GM19240 (cell line): ENCODE results near the gene SNPH.
A peak's percentile ranks its signal among the peaks of the same experiment; 100 is the strongest.

Experiments
- DNase-seq: peaks from one replicate; pipeline ENCODE4 v3.0.0; 2011; ENCODE audit warnings: low spot score; ENCODE audit not compliant: insufficient read length

The SNPH gene

DNA sequence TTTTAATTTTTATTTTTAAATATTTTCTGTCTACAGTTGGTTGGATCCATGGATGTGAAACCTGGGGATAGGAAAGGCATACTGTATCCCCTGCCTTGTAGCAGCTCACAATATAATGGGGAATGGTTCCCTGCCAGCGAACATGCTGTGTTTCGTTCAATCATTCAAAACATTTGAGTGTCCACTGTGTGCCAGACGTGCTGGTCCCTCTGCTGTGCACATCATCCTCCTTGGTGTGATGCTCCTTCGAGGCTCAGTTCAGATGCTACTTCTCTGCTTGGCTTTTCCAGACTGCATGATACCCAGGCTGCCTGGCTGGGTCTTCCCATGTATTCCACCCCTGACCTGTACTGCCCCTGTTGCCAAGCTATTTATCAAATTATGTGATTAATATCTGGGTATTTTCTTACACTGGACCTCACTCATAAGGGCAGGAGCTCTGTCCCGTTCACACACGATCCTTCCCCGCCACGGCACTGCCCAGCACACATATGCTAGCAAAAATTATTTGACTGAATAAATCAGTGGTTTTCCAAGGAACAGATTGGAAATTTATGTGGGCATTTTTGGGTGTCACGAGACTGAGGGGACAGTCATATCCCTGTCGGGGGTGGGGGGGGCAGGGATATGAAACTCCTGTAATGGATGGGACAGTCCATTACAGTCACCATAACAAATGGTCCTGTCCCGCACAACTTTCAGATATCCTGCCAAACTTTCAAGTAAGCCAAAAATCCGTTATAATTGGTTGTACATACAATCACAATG, 57.9 kb downstream of the SNPH start:
- no peak for DNase-seq

DNA sequence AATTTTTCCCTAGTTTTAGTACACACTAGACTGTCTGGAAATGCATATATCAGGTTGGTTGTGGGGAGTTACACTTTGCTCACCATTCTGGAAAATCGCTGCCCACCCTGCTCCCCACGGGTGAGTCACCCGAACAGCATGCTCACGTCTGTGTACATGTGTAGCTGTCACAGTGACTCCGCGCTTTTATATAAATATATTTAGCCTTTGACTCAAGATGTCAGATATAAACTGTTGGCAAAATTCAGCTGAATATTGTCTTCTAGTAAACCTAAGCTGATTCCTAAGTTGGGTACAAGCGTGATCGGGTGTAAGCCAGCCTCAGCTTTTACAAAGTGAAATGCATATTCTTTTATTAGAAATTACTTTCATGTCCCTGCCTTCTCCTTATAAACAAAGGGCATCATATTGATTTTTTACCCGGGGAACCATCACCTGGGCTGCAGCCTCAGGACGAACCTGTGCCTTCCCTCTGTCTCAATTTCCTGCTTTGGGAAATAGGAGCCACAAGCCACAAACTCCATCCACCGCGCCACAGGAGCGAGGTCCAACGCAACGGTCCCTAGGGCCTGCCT, 58.6 kb downstream of the SNPH start:
- DNase-seq = no peak

DNA sequence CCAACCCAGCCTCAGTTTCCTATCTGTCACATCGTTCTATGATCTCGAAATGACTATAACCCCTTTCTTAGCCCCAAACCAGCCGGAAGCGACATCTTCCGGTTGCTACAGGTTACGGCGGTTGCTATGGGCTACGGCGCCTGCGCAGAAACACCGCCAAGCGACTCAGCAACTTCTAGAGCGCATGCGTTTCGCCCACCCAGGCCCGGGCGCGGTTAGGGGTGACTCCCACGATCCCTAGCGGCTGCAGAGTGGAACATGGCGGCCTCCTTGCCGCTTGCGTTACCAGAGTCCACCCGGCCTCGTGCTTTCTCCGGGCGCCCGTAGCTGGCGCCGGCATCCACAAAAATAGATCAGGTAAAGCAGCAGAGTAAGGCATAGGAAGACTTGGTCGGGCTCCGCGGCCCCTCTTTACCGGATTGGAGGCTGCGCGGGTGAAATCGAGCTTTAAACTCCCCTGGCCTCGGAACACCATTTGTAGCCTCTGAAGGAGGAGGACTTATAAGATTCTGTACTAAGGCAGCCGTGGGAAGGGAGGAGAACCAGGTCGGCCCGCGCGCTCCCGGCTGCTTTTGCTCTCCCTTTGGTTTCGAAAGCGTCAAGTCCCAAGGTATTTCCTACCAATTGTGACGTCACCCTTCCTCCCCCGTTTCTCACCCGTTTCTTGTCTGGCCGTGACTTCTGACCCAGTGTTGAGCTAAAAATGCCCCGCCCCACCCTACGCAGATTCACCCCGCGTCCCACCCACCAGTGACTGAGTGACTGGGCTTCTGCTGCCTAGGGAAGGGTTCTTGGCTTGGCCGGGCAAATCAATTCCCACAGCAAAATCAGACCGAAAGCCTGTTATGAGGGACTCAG, 59.3 kb downstream of the SNPH start:
- peak; percentile 98 for DNase-seq

DNA sequence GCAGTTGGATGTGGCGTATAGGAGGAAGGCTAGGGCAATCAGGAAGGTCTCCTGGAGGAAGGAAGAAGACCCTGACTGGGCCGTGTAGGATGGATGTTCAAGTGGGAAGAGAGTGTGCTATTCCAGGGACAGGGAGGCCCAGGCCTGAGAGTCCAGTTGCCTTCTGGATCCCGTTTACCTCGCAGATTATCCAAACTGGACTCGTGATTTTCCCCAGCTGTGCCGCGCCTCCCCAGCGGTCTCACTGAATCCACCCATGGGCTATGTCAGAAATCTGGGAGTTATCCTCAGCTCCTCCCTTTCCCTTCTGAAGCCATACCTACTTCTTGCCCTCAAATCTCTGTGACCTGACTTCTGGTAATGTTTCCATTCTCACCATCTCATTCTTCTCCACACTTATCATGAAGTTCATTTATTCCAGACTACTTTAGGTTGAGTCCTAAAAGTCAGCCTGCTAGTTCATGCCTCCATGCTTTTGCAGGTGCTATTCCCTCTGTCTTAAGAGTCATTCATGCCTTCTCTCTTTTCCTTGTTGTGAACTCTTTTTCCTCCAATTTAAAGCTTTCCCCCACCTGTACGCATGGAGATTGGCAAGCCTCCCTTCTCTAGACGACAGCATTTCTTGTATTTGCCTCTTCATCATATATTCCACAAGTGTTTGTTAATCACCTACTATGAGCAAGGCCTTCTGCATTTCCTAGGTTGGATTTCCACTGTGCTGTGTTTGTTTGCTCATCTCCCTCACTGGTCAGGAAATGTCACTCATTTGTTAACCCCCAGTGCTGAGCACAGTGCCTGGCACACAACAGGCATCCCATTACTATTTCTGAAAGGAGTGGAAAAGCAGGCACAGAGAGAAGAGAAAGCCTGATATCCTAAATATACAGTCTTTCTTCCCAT, 60.2 kb downstream of the SNPH start:
- no peak for DNase-seq

DNA sequence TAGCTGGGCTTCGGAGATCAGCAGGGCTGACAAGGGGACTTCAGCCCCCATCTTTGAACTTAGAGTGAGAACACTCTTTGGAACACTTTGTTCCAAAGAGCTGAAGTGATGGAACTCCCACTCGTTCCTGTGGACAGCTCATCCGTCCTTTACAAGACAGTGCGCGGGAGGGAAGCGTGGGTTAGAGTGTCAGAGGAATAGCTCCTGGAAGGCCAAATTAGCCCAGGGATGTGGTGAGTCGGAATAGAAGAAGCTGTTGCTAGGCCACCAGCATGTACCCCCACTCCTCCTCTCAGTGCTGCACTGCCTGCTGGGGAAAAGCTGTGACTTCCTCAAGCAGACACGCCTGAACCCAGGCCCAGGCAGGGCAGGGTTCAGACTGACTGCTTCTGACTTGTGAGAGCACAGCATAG, 61.2 kb downstream of the SNPH start:
- DNase-seq = no peak

DNA sequence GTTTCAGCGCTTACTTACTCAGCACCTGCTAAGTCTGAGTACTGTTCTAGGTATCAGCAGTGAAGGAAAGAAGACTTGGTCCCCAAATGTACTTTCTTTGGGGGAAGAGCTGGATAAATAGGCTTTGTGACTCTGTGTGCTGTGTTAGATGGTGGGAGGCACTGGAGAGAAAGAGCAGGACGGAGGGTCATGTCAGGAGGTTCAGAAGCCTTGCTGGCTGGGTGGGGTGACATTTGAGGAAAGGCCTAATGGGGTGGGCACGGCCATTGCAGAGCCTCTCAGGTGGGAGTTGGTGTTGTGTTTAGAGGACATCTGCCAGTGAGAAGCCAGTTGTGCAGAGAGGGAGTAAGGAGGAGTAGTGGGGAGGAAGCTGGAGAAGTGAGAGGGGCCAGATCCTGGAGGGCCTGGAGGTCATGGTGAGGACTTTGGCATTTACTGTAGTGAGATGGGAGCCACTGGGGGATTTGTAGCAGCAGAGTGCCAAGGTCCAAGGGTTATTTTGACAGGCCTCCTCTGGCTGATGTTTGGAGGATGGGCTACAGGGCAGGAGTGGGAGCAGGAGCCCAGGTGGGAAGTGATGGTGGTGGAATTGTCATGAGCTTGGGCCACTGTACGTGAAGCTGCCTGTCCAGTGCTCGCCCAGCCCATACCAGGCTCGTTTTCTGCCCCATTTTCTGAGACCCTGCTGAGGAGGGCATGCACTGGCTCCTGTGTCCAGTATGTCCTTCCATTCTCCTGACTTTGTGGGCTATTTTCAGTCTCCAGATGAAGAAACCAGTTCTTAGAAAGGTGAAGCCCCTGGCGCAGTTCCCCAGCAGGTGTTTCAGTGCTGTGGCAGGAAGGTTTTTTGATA, 62.0 kb downstream of the SNPH start:
- no peak for DNase-seq

DNA sequence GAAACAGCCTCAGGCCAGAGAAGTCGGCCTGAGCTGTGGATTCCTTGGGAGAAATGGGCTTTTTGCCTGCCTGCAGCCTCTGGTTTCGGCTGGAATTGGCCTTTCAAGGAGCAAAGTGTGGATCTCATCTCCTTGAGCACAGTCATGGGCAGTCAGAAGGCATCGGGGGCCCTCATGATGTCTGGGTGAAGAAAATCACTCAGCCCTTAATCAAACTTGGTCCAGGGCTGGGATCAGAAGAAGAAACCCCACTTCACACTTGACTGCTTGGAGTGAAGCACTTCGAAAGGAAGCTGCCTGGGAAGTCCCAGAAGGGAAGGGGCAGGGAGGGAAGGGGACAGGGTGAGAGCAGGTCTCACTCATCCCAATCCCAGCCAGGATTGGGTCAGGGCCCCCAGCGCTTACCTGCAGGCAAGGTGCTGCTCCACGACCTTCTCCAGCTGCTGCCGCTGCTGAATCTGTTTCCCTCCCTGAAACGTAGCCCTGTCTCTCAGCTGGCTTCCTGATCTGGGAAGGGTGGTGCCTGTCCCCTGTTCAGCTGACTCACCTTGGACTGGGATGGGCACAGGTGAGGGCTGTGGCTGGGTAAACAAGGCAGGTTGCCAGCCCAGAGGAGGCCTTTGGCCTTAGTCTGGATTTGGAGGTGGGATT, 62.7 kb downstream of the SNPH start, which contains the start of gene SDCBP2:
Gene SDCBP2 (minus strand): TSS at position 460 of the 651 bp plus-strand sequence. CDS start 8,723 bp downstream, outside the sequence.
- no peak for DNase-seq

DNA sequence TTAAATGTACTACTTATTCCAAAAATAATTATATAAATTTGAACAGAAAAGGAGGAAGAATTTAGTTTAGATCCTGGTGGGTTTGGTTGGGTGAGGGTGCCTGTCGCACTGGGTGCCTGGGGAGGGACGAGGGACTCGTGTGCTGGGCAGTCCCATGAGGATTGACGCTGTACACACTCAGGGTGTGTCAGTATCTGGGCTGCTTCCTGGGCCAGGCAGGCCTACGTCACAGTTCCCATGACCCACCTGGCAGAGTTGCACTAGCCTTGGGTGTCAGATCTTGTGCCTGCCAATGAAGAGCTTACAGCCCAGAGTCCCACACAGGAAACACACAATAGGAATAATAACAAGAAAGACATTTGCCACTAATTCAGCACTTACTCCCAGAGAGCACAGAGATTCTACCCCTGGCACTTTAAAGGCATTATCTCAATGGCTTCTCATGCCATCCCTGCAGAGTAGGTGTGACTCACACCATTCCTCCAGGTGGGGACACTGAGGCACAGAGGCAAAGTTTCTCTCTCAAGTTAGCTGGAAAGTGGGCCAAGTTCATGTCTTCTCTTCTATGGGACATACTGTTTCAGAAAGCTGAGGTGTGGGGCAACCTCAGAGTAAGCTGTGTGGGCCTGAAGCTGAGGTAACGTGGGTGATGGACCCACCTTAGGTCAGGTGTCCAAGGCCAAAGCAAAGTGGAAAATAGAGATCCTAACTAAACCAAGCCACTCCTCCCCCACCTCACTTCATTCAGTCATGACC, 64.2 kb downstream of the SNPH start:
- no peak for DNase-seq

DNA sequence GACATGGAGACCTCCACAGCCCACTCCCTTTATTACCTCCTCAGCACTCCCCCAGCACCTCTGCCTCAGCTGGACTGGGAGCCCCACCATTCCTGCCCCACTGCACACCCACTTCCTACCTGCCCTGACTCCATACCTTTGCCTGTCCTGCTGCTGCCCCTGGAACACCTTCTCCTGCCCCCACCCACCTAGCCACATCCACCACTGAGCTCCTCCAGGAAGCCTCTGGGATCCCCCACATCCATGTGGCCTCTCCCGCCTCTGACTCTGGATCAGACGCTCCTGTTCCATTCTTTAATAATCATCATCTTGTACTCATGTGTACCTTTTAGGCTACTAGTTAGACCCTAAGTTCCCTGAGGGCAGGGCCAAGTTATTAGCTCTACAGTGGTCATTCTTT, 65.0 kb downstream of the SNPH start:
- no peak for DNase-seq

DNA sequence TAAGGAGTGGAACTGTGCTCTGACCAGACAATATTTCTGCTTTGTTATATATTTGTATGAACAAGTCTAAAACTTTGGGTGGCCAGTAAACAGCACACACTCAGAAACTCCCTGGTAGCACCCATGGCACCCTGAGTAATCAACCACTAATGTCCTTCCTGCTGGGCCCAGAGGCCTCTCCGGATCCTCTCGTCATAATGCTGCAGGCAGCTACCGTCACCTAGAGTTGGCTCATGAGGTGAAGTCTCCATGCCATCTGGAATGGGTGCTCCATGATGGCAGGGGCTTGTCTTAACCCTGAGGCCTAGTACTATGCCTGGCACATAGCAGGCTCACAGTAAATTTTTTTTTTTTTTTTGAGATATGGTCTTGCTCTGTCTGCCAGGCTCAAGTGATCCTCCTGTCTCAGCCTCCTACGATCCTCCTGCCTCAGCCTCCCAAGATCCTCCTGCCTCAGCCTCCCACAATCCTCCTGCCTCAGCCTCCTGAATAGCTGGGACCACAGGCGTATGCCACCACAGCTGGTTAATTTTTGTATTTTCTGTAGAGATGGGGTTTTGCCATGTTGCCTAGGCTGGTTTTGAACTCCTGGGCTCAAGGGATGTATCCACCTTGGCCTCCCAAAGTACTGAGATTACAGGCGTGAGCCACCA, 65.8 kb downstream of the SNPH start:
- DNase-seq = no peak

DNA sequence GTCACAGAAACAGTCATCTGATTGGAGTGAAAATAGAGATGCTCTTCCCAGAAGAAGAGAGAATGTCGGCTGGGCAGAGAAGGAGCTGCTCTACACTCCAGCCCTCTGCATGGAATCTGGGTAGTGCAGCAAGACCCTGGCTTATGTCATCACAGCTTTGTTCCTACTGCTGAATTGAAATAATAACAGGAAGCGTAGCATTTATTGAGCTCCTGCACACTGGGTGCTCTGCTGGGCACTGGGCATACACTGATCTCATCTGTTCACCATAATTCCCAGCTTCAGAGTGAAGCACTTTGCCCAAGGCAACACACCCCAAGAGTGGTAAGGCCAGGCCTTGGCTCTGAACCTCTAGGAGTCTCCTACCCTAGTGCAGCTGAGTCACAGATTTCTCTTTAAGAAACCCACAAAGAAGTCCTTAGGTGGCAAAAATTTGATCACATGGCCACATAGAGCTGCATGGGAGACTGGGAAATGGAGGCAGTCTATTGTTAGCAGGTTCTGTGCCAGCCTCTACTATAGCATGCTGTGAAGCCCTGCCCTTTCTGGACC, 66.7 kb downstream of the SNPH start:
- DNase-seq = no peak

DNA sequence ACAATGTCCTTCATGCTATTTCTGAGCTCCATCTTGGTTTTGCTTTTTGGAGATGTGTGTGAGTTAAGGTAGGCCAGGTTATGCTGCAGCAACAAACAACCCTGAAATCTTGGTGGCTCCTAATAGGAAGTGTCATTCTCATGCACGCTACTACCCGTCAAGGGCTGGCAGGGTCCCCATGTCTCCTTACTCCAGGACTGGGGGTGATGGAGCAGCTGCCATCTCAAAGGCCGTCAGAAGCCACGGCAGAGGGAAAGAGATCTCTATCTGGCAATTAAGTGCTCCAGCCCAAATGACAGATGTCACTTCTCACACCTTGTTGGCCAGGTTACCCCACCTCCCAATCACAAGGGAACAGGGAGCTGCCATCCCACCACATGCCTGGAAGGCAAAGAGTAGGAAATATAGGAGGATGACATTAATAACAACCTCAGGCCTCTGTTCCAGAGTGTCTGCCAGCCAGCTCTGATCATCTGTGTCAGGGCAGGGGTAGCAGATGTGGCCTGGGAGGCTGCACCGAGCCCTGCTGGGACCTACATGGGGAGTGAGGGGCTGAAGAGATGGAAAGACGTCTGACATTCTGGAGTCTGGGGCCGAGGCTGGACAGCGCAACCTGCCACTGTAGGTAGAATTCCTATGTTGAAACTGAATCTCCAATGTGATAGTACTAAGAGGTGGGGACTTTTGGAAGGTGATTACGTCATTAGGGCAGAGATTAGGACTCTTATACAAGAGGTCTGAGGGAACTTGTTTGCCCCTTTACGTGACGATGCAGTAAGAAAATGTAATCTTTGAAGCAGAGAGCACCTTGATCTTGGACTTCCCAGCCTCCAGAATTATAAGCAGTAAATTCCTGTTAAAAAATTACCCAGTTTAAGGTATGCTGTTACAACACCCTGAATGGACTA, 67.6 kb downstream of the SNPH start:
- no peak for DNase-seq

DNA sequence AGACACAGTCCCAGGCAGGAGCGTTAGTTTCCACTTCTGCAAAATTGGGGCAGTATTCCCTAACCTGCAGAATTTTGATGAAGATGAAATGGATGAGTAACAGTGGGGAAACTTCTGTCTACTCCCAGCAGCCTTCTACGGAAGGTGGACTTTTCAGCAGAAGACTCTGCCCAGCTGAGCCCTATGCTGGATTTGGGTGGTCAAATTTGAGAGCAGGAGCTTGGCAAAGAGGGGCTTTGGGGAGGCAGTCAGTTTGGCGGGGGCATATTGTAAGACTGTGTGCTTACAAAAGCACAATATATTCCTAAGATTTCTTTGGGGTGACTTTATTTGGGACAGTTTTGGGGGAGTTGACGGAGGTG, 68.3 kb downstream of the SNPH start:
- no peak for DNase-seq

DNA sequence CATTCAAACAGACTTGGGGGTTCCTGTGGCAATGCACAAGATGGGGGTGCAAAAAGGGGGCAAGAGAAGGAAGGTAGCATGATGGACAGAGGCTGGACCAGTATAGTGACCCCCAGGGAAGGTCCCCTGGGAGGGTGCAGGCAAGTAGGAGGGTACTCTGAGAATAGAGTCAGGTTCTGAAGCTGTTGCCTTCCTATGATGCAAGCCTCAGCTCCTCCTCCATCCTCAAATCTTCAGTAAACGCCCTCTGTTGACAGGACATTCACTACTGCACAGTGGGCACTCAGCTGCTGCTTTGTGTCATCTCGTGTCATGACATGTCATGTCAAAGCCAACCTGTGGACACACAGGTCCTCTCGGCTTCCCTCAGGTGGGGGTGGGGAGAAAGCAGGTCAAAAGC, 68.7 kb downstream of the SNPH start:
- no peak for DNase-seq

DNA sequence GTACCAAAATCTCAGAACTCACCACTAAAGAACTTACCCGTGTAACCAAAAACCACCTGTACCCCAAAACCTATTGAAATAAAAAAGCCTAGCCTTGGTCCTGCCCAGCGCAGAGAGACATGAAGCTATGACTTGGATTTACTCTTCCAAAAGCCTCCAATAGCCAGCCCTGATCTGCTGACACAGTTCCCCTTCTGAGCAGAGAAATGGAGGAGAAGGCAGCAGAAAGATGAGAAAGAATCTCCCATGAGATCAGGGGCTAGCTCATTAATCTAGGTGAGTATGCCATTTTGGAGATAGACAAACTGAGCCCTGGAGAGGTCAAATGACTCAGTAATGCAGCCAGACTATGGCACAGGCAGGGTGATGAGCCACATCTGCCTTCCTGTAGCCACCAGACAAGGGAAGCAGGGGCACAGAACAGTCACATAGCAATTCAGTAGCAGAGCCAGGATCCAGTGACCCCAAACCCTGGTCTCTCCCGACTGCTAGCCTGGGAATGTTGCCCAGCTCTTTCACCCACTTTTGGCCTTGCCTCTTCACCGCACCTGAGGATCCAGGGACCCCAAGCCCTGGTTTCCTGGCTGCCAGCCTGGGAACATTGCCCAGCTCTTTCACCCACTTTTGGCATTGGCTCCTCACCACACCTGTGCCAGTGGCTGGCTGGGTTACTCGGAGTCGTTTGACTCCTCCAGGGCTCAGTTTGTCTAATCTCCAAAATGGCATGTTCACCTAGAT, 70.0 kb downstream of the SNPH start:
- no peak for DNase-seq

DNA sequence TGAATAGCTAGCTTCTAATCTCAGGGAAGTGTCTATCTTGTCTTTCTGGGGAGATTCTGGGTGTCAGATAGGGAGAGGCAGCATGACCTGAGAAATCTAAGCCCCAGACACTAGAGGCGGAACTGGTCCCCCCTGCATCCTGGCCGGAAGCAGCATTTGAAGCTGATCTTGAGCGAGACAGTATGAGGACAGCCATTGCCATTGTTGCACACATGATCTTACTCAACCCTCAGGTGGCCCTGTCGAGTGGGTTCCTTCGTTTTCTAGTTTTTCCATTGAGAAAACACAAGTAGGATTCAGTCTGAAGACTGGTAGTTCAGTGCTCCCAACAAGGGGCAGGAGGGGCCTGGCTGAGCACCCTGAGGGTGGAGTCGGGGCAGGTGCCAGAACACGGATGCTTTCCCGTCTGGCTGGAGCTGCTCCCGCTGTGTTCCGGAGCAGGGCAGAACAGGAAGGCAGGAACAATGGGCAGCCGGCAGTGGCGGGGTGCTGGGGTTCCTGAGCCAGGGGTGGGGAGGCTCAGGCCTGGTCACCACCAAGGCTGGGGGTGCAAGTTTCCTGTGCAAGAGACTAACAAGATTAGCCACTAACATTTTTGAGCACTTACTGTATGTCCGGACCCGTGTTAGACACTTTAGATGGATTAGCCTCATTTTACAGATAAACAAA, 70.7 kb downstream of the SNPH start:
- no peak for DNase-seq
